SK-N-SH (cell line): ENCODE data around the gene PEX1. TPM values are rescaled to one million over a fixed set of nuclear protein-coding genes. Genes with fewer than 3 reads are reported as not detected.

ENCODE experiments used
- CTCF ChIA-PET: fragments of 300-600, 350-600 bp; formaldehyde crosslinking; extraction: SDS; loops from one replicate; lab custom pipeline; 2021; lab: Yijun Ruan, JAX
- POLR2A ChIA-PET: fragments of 350-600 bp; sonication (Branson Sonifier 250); formaldehyde crosslinking; extraction: SDS; loops from one replicate; lab custom pipeline; 2020; ENCODE audit warnings: antibody characterized with exemption, inconsistent platforms; lab: Yijun Ruan, JAX
- DNase-seq: peaks from one replicate; pipeline ENCODE4 v3.0.0; 2012
- H2AFZ ChIP-seq: fragments of 200-600 bp; sonication (generic); 2 replicates; pipeline ENCODE4 v1.8.1; 2016; ENCODE audit warnings: antibody characterized with exemption, mild to moderate bottlenecking, low read depth
- H3F3A ChIP-seq: fragments of 200-600 bp; sonication (generic); replicated peaks from 2 replicates; pipeline ENCODE3; 2016; ENCODE audit warnings: antibody characterized with exemption, mild to moderate bottlenecking; ENCODE audit not compliant: insufficient read depth
- H3K27ac ChIP-seq, 2 experiments: fragments of 200-500 bp in 1 of 2; fragments of 200-600 bp in 1 of 2; sonication (Bioruptor generic) in 1 of 2; sonication (generic), shearing (Covaris generic) in 1 of 2; 2 replicates each; pipeline versions ENCODE4 v1.5.1 to v1.6.1; 2014 to 2016; ENCODE audit warnings: low read depth in 2 of 2, inconsistent platforms in 1 of 2, low read length in 1 of 2, mild to moderate bottlenecking in 1 of 2, mixed read lengths in 1 of 2
- H3K27me3 ChIP-seq: fragments of 200-600 bp; sonication (generic), shearing (Covaris generic); 2 replicates; pipeline ENCODE4 v1.6.1; 2016; ENCODE audit warnings: mixed run types; ENCODE audit not compliant: insufficient read depth
- H3K36me3 ChIP-seq, 2 experiments: fragments of 200-500 bp in 1 of 2; fragments of 200-600 bp in 1 of 2; sonication (Bioruptor generic) in 1 of 2; sonication (generic) in 1 of 2; replicated peaks in 1 of 2; 2 replicates each; pipeline versions ENCODE3 to v1.5.1; 2014 to 2016; ENCODE audit warnings: low read length in 1 of 2, mild to moderate bottlenecking in 1 of 2; ENCODE audit not compliant: insufficient read depth in 2 of 2, control insufficient read depth in 1 of 2
- H3K4me1 ChIP-seq, 2 experiments: fragments of 200-500 bp in 1 of 2; fragments of 200-600 bp in 1 of 2; sonication (Bioruptor generic) in 1 of 2; sonication (generic), shearing (Covaris generic) in 1 of 2; 2 replicates each; pipeline versions ENCODE4 v1.5.1 to v1.6.1; 2014 to 2016; ENCODE audit warnings: low read depth in 1 of 2, low read length in 1 of 2, mixed run types in 1 of 2; ENCODE audit not compliant: insufficient read depth in 2 of 2, control insufficient read depth in 1 of 2
- H3K4me2 ChIP-seq: fragments of 200-600 bp; sonication (generic), shearing (Covaris generic); 2 replicates; pipeline ENCODE4 v1.6.1; 2017; ENCODE audit warnings: mixed run types
- H3K4me3 ChIP-seq, 2 experiments: fragments of 200-500 bp in 1 of 2; fragments of 200-600 bp in 1 of 2; sonication (Bioruptor generic) in 1 of 2; sonication (generic), shearing (Covaris generic) in 1 of 2; 2 replicates each; pipeline versions ENCODE4 v1.5.1 to v1.8.1; 2014 to 2016; ENCODE audit warnings: low read depth in 2 of 2, inconsistent platforms in 1 of 2, low read length in 1 of 2, mild to moderate bottlenecking in 1 of 2, mixed read lengths in 1 of 2, moderate library complexity in 1 of 2
- H3K79me2 ChIP-seq: fragments of 200-600 bp; sonication (generic); 2 replicates; pipeline ENCODE4 v1.8.1; 2017; ENCODE audit warnings: mild to moderate bottlenecking; ENCODE audit not compliant: insufficient read depth
- H3K9ac ChIP-seq: fragments of 200-600 bp; sonication (generic); 2 replicates; pipeline ENCODE4 v1.6.1; 2017; ENCODE audit warnings: mixed run types
- H3K9me2 ChIP-seq: fragments of 200-600 bp; sonication (generic); 2 replicates; pipeline ENCODE4 v1.6.1; 2017; ENCODE audit warnings: mixed run types
- H3K9me3 ChIP-seq: fragments of 200-600 bp; sonication (generic); 2 replicates; pipeline ENCODE4 v1.6.1; 2017; ENCODE audit warnings: mixed run types, mild to moderate bottlenecking, moderate library complexity
- H4K20me1 ChIP-seq: fragments of 200-600 bp; sonication (generic); 2 replicates; pipeline ENCODE4 v1.6.1; 2017; ENCODE audit warnings: mild to moderate bottlenecking, mixed run types; ENCODE audit not compliant: insufficient read depth
- CHD2 ChIP-seq: fragments of 150-350 bp; IDR thresholded peaks from 2 replicates; pipeline ENCODE4 v1.6.1; 2018; ENCODE audit warnings: low read length; ENCODE audit not compliant: partially characterized antibody
- EP300 ChIP-seq, 2 experiments: IDR thresholded peaks; 2 replicates each; pipeline versions ENCODE4 v1.4.0 to v1.6.1; 2012; ENCODE audit warnings: borderline replicate concordance in 1 of 2, low read depth in 1 of 2, low read length in 1 of 2
- FOXM1 ChIP-seq: IDR thresholded peaks from 2 replicates; pipeline ENCODE4 v1.4.0; 2012; ENCODE audit warnings: low read depth, mild to moderate bottlenecking
- GABPA ChIP-seq: IDR thresholded peaks from 2 replicates; pipeline ENCODE4 v1.4.0; 2012; ENCODE audit warnings: low read depth, mild to moderate bottlenecking
- JUND ChIP-seq: IDR thresholded peaks from 2 replicates; pipeline ENCODE4 v1.4.0; 2012
- MXI1 ChIP-seq: IDR thresholded peaks from 2 replicates; pipeline ENCODE4 v1.6.1; 2012; ENCODE audit warnings: mild to moderate bottlenecking, low read depth, low read length, improper control_type of control experiment
- RCOR1 ChIP-seq: fragments of 150-350 bp; IDR thresholded peaks from 2 replicates; pipeline ENCODE4 v1.6.1; 2017; ENCODE audit warnings: antibody characterized with exemption, low read length
- SIN3A ChIP-seq: IDR thresholded peaks from 2 replicates; pipeline ENCODE4 v1.6.1; 2012; ENCODE audit warnings: low read depth, mild to moderate bottlenecking, low read length, moderate library complexity, borderline replicate concordance
- TAF1 ChIP-seq: IDR thresholded peaks from 2 replicates; pipeline ENCODE4 v1.6.1; 2012; ENCODE audit warnings: low read depth, mild to moderate bottlenecking, low read length, moderate library complexity, borderline replicate concordance
- TCF12 ChIP-seq: IDR thresholded peaks from 2 replicates; pipeline ENCODE4 v1.4.0; 2012
- TEAD4 ChIP-seq: IDR thresholded peaks from 2 replicates; pipeline ENCODE4 v1.4.0; 2012; ENCODE audit warnings: mild to moderate bottlenecking, borderline replicate concordance; ENCODE audit not compliant: insufficient read depth
- USF1 ChIP-seq: IDR thresholded peaks from 2 replicates; pipeline ENCODE4 v1.4.0; 2012; ENCODE audit warnings: low read depth, borderline replicate concordance
- WGBS: methylation state at CpG from one replicate; pipeline ENCODE4 v1.1.6; 2017; ENCODE audit warnings: low lambda C conversion rate; 5-methylcytosine and 5-hydroxymethylcytosine counted together
- polyA plus RNA-seq, 3 experiments: library from polyadenylated mRNA; depleted of rRNA; stranded (reverse); fragments of >200 nt; gene quantifications; 2 replicates each; pipeline ENCODE4 v1.2.3, GENCODE V29; 2012
- TF ChIP-seq, protein P1 (sequence below): fragments of 200-600 bp; sonication (generic); IDR thresholded peaks from 2 replicates; pipeline ENCODE4 v1.6.1; 2017; ENCODE audit warnings: antibody characterized with exemption, mild to moderate bottlenecking, moderate library complexity
- TF ChIP-seq, protein P2 (sequence below): IDR thresholded peaks from 2 replicates; pipeline ENCODE4 v1.6.1; 2012; ENCODE audit warnings: mild to moderate bottlenecking, low read depth, low read length, moderate library complexity
- TF ChIP-seq, protein P3 (sequence below): fragments of 150-350 bp; IDR thresholded peaks from 2 replicates; pipeline ENCODE4 v1.6.1; 2016; ENCODE audit warnings: mild to moderate bottlenecking, low read depth, low read length

PEX1 gene
- polyA plus RNA-seq, 1 of the 3 experiments (the other 2 are of a cell fraction) = 16.0 TPM

GRCh38 chr7:92504563-92504962, 23.8 kb downstream of the PEX1 start:
- TF ChIP-seq TEAD4 = no peak
- TF ChIP-seq MXI1 = no peak
- TF ChIP-seq, protein P1, sequence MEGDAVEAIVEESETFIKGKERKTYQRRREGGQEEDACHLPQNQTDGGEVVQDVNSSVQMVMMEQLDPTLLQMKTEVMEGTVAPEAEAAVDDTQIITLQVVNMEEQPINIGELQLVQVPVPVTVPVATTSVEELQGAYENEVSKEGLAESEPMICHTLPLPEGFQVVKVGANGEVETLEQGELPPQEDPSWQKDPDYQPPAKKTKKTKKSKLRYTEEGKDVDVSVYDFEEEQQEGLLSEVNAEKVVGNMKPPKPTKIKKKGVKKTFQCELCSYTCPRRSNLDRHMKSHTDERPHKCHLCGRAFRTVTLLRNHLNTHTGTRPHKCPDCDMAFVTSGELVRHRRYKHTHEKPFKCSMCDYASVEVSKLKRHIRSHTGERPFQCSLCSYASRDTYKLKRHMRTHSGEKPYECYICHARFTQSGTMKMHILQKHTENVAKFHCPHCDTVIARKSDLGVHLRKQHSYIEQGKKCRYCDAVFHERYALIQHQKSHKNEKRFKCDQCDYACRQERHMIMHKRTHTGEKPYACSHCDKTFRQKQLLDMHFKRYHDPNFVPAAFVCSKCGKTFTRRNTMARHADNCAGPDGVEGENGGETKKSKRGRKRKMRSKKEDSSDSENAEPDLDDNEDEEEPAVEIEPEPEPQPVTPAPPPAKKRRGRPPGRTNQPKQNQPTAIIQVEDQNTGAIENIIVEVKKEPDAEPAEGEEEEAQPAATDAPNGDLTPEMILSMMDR = no peak
- Histone ChIP-seq H3K79me2 (no peaks in the 10 kb centered on the region), H3K36me3 (peaks cover 74 to 75% of the 10 kb centered on the region in 2 experiments), H2AFZ (no peak overlapping the region), H3K27me3 (no peaks in the 10 kb centered on the region), H3K9ac (no peak overlapping the region), H3K4me1 (no peaks in the 10 kb centered on the region), H3K9me2 (no peaks in the 10 kb centered on the region), H4K20me1 (no peaks in the 10 kb centered on the region), H3K9me3 (no peaks in the 10 kb centered on the region), H3K4me2 (no peak overlapping the region), H3F3A (peaks cover 7% of the 10 kb centered on the region), H3K4me3 (no peak overlapping the region), H3K27ac (no peak overlapping the region)
- DNase-seq = no peak
- CTCF ChIA-PET = no interaction called here
- POLR2A ChIA-PET = no interaction called here
- WGBS = 94% methylated on average over 3 of the region's 3 CpGs

GRCh38 chr7:92503767-92504166, 24.6 kb downstream of the PEX1 start:
- TF ChIP-seq, protein P2, sequence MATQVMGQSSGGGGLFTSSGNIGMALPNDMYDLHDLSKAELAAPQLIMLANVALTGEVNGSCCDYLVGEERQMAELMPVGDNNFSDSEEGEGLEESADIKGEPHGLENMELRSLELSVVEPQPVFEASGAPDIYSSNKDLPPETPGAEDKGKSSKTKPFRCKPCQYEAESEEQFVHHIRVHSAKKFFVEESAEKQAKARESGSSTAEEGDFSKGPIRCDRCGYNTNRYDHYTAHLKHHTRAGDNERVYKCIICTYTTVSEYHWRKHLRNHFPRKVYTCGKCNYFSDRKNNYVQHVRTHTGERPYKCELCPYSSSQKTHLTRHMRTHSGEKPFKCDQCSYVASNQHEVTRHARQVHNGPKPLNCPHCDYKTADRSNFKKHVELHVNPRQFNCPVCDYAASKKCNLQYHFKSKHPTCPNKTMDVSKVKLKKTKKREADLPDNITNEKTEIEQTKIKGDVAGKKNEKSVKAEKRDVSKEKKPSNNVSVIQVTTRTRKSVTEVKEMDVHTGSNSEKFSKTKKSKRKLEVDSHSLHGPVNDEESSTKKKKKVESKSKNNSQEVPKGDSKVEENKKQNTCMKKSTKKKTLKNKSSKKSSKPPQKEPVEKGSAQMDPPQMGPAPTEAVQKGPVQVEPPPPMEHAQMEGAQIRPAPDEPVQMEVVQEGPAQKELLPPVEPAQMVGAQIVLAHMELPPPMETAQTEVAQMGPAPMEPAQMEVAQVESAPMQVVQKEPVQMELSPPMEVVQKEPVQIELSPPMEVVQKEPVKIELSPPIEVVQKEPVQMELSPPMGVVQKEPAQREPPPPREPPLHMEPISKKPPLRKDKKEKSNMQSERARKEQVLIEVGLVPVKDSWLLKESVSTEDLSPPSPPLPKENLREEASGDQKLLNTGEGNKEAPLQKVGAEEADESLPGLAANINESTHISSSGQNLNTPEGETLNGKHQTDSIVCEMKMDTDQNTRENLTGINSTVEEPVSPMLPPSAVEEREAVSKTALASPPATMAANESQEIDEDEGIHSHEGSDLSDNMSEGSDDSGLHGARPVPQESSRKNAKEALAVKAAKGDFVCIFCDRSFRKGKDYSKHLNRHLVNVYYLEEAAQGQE = no peak
- no peak for TF ChIP-seq TCF12
- TF ChIP-seq GABPA = no peak
- no peak for TF ChIP-seq RCOR1
- no peak for TF ChIP-seq CHD2
- no peak for TF ChIP-seq EP300 (IDR thresholded peaks at IDR 0.05; ENCODE audit: borderline replicate concordance in 1 of 2, low read depth in 1 of 2, low read length in 1 of 2)
- no peak for TF ChIP-seq FOXM1
- TF ChIP-seq JUND = no peak
- TF ChIP-seq MXI1 = no peak
- no peak for TF ChIP-seq TAF1
- TF ChIP-seq, protein P3, sequence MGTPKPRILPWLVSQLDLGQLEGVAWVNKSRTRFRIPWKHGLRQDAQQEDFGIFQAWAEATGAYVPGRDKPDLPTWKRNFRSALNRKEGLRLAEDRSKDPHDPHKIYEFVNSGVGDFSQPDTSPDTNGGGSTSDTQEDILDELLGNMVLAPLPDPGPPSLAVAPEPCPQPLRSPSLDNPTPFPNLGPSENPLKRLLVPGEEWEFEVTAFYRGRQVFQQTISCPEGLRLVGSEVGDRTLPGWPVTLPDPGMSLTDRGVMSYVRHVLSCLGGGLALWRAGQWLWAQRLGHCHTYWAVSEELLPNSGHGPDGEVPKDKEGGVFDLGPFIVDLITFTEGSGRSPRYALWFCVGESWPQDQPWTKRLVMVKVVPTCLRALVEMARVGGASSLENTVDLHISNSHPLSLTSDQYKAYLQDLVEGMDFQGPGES = no peak
- no peak for TF ChIP-seq USF1
- no peak for TF ChIP-seq SIN3A
- no peak for TF ChIP-seq TEAD4
- Histone ChIP-seq H3K9me3 (no peaks in the 10 kb centered on the region), H2AFZ (no peak overlapping the region), H3K79me2 (no peaks in the 10 kb centered on the region), H3K4me1 (no peaks in the 10 kb centered on the region), H3K9ac (no peak overlapping the region), H3F3A (peaks cover 7% of the 10 kb centered on the region), H3K4me3 (no peak overlapping the region), H3K27me3 (no peaks in the 10 kb centered on the region), H3K4me2 (no peak overlapping the region), H4K20me1 (no peaks in the 10 kb centered on the region), H3K36me3 (peaks cover 74 to 77% of the 10 kb centered on the region in 2 experiments), H3K9me2 (no peaks in the 10 kb centered on the region), H3K27ac (no peak overlapping the region)
- ChIA-PET CTCF (no interaction called here), POLR2A (no interaction called here)
- DNase-seq = no peak
- WGBS = 93% methylated on average over 2 of the region's 2 CpGs
